HL-60/S4 treated with phorbol 12-myristate 13-acetate at 8.2 ng/mL for 4 days and 3 days (cell line): Measurements from ENCODE around the gene ZNF469.

Experiments
- in situ Hi-C: fragments of 300-500 bp; cut with MboI; formaldehyde crosslinking; loops from 2 replicates; pipeline ENCODE4 v1.15.0; 2022; ENCODE audit warnings: low sequenced_read_pairs

Gene ZNF469

GRCh38 chr16:88376835-88377726 lies 5.7 kb upstream of the ZNF469 start:
- in situ Hi-C loops, result no loop called here

- in situ Hi-C loops, result no loop called here
Measured at GRCh38 chr16:88377961-88378360, 4.8 kb upstream of the ZNF469 start.

- in situ Hi-C loops, result no loop called here
Measured at GRCh38 chr16:88378401-88378800, 4.4 kb upstream of the ZNF469 start.

GRCh38 chr16:88378836-88379693 lies 3.7 kb upstream of the ZNF469 start:
- in situ Hi-C loops, result no loop called here

GRCh38 chr16:88379694-88380040 lies 3.1 kb upstream of the ZNF469 start:
- in situ Hi-C loops, result no loop called here

GRCh38 chr16:88380099-88380498 lies 2.7 kb upstream of the ZNF469 start:
- in situ Hi-C loops, result no loop called here

- in situ Hi-C loops, result no loop called here
Measured at GRCh38 chr16:88380619-88381018, 2.1 kb upstream of the ZNF469 start.

- in situ Hi-C loops, result no loop called here
Measured at GRCh38 chr16:88381820-88382451, 823 bp upstream of the ZNF469 start.

GRCh38 chr16:88383401-88384221 lies 852 bp downstream of the ZNF469 start:
- in situ Hi-C loops, result no loop called here

- in situ Hi-C loops, result no loop called here
Measured at GRCh38 chr16:88384222-88385111, 1.7 kb downstream of the ZNF469 start.

GRCh38 chr16:88385112-88385594 lies 2.4 kb downstream of the ZNF469 start:
- in situ Hi-C loops, result no loop called here

- in situ Hi-C loops, result no loop called here
Measured at GRCh38 chr16:88385831-88386815, 3.4 kb downstream of the ZNF469 start.

GRCh38 chr16:88387180-88387765 lies 4.5 kb downstream of the ZNF469 start:
- in situ Hi-C loops, result no loop called here

- in situ Hi-C loops, result no loop called here
Measured at GRCh38 chr16:88387941-88388627, 5.3 kb downstream of the ZNF469 start.

- in situ Hi-C loops, result no loop called here
Measured at GRCh38 chr16:88389191-88389590, 6.4 kb downstream of the ZNF469 start.

GRCh38 chr16:88389621-88390160 lies 6.9 kb downstream of the ZNF469 start:
- in situ Hi-C loops, result no loop called here

GRCh38 chr16:88390265-88390664 lies 7.5 kb downstream of the ZNF469 start:
- in situ Hi-C loops, result no loop called here
